ENCODE data around the gene WDR46.

WDR46 gene

DNA sequence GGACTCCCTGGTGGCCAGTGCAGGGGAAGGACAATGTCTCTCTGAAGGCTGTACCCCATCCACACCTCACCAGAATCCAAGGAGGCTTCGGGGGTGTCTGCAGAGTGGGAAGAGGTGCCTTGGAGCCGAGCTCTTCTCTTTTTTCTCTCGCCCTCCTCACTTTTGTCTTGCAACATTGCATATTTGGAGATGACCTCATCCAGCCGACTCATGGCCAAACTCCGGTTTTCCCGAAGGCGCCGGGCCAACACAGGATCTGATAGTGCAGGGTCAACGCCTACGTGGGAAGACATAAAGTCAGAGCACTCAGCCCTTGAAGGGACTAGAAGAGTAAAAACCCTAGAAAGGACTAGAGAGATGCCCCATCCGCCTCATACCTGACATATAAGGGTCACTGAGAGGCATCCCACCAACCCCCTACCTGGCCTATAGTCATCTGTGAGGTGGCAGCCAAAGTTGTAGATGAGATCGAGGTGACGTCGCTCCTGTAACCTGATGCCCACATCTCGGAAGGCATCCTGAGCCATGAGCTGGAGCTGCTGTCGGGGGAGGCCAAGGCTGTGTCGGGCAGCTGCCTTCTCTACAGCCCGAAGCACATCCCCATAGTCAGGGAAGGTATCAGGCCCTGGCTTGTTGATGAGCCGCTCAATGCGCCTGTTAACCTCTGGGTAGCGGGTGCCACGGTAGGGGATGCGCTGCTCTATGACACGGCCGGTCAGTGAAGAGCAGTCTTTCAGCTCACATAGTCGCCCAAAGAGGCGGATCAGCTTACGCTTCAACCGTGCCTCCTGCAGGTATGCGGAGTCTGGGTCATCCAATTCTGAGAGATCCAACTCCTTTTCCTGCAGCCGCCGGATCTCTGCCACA lies 31.5 kb upstream of the WDR46 start (continued):
- TF ChIP-seq, protein P1, sequence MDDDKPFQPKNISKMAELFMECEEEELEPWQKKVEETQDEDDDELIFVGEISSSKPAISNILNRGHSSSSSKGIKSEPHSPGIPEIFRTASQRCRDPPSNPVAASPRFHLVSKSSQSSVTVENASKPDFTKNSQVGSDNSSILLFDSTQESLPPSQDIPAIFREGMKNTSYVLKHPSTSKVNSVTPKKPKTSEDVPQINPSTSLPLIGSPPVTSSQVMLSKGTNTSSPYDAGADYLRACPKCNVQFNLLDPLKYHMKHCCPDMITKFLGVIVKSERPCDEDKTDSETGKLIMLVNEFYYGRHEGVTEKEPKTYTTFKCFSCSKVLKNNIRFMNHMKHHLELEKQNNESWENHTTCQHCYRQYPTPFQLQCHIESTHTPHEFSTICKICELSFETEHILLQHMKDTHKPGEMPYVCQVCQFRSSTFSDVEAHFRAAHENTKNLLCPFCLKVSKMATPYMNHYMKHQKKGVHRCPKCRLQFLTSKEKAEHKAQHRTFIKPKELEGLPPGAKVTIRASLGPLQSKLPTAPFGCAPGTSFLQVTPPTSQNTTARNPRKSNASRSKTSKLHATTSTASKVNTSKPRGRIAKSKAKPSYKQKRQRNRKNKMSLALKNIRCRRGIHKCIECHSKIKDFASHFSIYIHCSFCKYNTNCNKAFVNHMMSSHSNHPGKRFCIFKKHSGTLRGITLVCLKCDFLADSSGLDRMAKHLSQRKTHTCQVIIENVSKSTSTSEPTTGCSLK (tag by site-specific recombination; IDR thresholded peaks at IDR 0.05), result no peak
- TF ChIP-seq ZNF132 (tag by site-specific recombination; IDR thresholded peaks at IDR 0.05; ENCODE audit: borderline replicate concordance) (no peak), ZNF580 (tag by site-specific recombination; IDR thresholded peaks at IDR 0.05) (no peak), ZNF558 (tag by site-specific recombination; IDR thresholded peaks at IDR 0.05) (no peak; the same call in 1 of the 2 replicates), SCRT1 (tag by site-specific recombination; IDR thresholded peaks at IDR 0.05; ENCODE audit: borderline replicate concordance) (no peak), ZNF112 (tag by site-specific recombination; IDR thresholded peaks at IDR 0.05) (no peak), ZNF510 (tag by site-specific recombination; IDR thresholded peaks at IDR 0.05; ENCODE audit: insufficient replicate concordance) (no peak), HOXA7 (CRISPR knock-in tag; IDR thresholded peaks at IDR 0.05; ENCODE audit: borderline replicate concordance) (no peak), TCF7L2 (IDR thresholded peaks at IDR 0.05; ENCODE audit: borderline replicate concordance, low read depth, low read length) (no peak), ZFHX2 (tag by site-specific recombination; conservative IDR thresholded peaks at IDR 0.05) (peak; percentile 68), ZNF501 (tag by site-specific recombination; IDR thresholded peaks at IDR 0.05) (no peak; the same call in 1 of the 2 replicates), ZNF514 (tag by site-specific recombination; IDR thresholded peaks at IDR 0.05) (no peak), ZNF624 (tag by site-specific recombination; IDR thresholded peaks at IDR 0.05) (no peak), FEZF1 (tag by site-specific recombination; IDR thresholded peaks at IDR 0.05) (no peak), ZNF211 (tag by site-specific recombination; IDR thresholded peaks at IDR 0.05; ENCODE audit: low read depth) (no peak), ZNF391 (tag by site-specific recombination; IDR thresholded peaks at IDR 0.05; ENCODE audit: borderline replicate concordance, low read depth) (no peak), PRDM6 (tag by site-specific recombination; IDR thresholded peaks at IDR 0.05) (no peak), ZNF792 (tag by site-specific recombination; IDR thresholded peaks at IDR 0.05) (no peak), ZNF324 (tag by site-specific recombination; IDR thresholded peaks at IDR 0.05) (no peak; the same call in 1 of the 2 replicates), ZNF654 (tag by site-specific recombination; IDR thresholded peaks at IDR 0.05; ENCODE audit: low read depth) (no peak), ZNF302 (tag by site-specific recombination; IDR thresholded peaks at IDR 0.05; ENCODE audit: low read depth) (no peak), ZNF174 (tag by site-specific recombination; IDR thresholded peaks at IDR 0.05) (no peak), ELK4 (IDR thresholded peaks at IDR 0.05; ENCODE audit: borderline replicate concordance, low read depth, low read length) (no peak), ZNF155 (tag by site-specific recombination; IDR thresholded peaks at IDR 0.05) (no peak), ZNF138 (tag by site-specific recombination; IDR thresholded peaks at IDR 0.05; ENCODE audit: borderline replicate concordance) (no peak), WT1 (tag by site-specific recombination; IDR thresholded peaks at IDR 0.05) (peak; percentile 31; the same call in 1 of the 2 replicates), ZSCAN23 (tag by site-specific recombination; IDR thresholded peaks at IDR 0.05) (no peak), ZFP69B (tag by site-specific recombination; IDR thresholded peaks at IDR 0.05) (peak; percentile 46; the same call in 1 of the 2 replicates), ZNF19 (tag by site-specific recombination; IDR thresholded peaks at IDR 0.05; ENCODE audit: low read depth) (no peak), ZNF677 (tag by site-specific recombination; IDR thresholded peaks at IDR 0.05) (no peak)
- TF ChIP-seq, protein P2, sequence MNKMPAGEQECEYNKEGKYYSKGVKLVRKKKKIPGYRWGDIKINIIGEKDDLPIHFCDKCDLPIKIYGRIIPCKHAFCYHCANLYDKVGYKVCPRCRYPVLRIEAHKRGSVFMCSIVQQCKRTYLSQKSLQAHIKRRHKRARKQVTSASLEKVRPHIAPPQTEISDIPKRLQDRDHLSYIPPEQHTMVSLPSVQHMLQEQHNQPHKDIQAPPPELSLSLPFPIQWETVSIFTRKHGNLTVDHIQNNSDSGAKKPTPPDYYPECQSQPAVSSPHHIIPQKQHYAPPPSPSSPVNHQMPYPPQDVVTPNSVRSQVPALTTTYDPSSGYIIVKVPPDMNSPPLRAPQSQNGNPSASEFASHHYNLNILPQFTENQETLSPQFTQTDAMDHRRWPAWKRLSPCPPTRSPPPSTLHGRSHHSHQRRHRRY (tag by site-specific recombination; IDR thresholded peaks at IDR 0.05), result no peak
- TF ChIP-seq, protein P3, sequence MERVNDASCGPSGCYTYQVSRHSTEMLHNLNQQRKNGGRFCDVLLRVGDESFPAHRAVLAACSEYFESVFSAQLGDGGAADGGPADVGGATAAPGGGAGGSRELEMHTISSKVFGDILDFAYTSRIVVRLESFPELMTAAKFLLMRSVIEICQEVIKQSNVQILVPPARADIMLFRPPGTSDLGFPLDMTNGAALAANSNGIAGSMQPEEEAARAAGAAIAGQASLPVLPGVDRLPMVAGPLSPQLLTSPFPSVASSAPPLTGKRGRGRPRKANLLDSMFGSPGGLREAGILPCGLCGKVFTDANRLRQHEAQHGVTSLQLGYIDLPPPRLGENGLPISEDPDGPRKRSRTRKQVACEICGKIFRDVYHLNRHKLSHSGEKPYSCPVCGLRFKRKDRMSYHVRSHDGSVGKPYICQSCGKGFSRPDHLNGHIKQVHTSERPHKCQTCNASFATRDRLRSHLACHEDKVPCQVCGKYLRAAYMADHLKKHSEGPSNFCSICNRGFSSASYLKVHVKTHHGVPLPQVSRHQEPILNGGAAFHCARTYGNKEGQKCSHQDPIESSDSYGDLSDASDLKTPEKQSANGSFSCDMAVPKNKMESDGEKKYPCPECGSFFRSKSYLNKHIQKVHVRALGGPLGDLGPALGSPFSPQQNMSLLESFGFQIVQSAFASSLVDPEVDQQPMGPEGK (tag by site-specific recombination; IDR thresholded peaks at IDR 0.05), result peak; percentile 76

Data from HEK293 (cell line).